CD4-positive, alpha-beta T cell (primary cell): Measurements from ENCODE around the gene PCDHB10. TPM values are rescaled to one million over a fixed set of nuclear protein-coding genes. Genes with fewer than 3 reads are reported as not detected.
"Not testable (repeated sequence)": the region's sequence is repeated elsewhere in the genome, so short reads cannot be mapped to it uniquely, and the experiment has no call there.

ENCODE experiments used
- ATAC-seq: fragments of 200-7000 bp; cut with Tn5 transposase; one replicate; pipeline ENCODE4 v1.10.0; 2022; ENCODE audit warnings: mild to moderate bottlenecking; ENCODE audit not compliant: poor library complexity
- CTCF ChIA-PET: fragments of 350-600 bp; sonication (Branson Sonifier 250); formaldehyde crosslinking; loops from one replicate; lab custom pipeline; 2021; ENCODE audit warnings: antibody characterized with exemption, inconsistent platforms; lab: Charles Lee
- POLR2A ChIA-PET: fragments of 350-600 bp; sonication (Branson Sonifier 250); formaldehyde crosslinking; loops from one replicate; lab custom pipeline; 2021; ENCODE audit warnings: antibody characterized with exemption, inconsistent platforms; lab: Charles Lee
- DNase-seq, 14 experiments: peaks; one replicate each; pipeline ENCODE4 v3.0.0-alpha.2; 2013 to 2020; ENCODE audit warnings: mixed read lengths in 2 of 14
- H3K27ac ChIP-seq, 2 donors: one replicate each; pipeline versions ENCODE4 v1.5.1 to v1.7.0; 2013; ENCODE audit warnings: low read length in 2 of 2, low read depth in 1 of 2, mild to moderate bottlenecking in 1 of 2
- H3K27me3 ChIP-seq, 2 experiments: 1 replicate in 1 of 2; 2 replicates in 1 of 2; pipeline versions ENCODE4 v1.6.1 to v1.7.0; 2013; ENCODE audit warnings: low read length in 2 of 2, control low read depth in 1 of 2, mild to moderate bottlenecking in 1 of 2, moderate library complexity in 1 of 2; ENCODE audit not compliant: insufficient read depth in 2 of 2, control insufficient read depth in 1 of 2
- H3K36me3 ChIP-seq: one replicate; pipeline ENCODE4 v1.6.1; 2013; ENCODE audit warnings: low read length, control low read depth; ENCODE audit not compliant: insufficient read depth
- H3K4me1 ChIP-seq: one replicate; pipeline ENCODE4 v1.6.1; 2013; ENCODE audit warnings: low read length, control low read depth; ENCODE audit not compliant: insufficient read depth
- H3K4me3 ChIP-seq: one replicate; pipeline ENCODE4 v1.5.1; 2013; ENCODE audit warnings: mild to moderate bottlenecking, low read length, moderate library complexity
- H3K9me3 ChIP-seq, 2 experiments: 1 replicate in 1 of 2; 2 replicates in 1 of 2; pipeline versions ENCODE4 v1.6.1 to v1.7.0; 2013; ENCODE audit warnings: low read length in 2 of 2, mild to moderate bottlenecking in 2 of 2, control low read depth in 1 of 2, moderate library complexity in 1 of 2; ENCODE audit not compliant: control insufficient read depth in 1 of 2, insufficient read depth in 1 of 2
- H3K27ac Mint-ChIP-seq: one replicate; pipeline ENCODE4 v1.8.0; 2020; ENCODE audit warnings: mixed read lengths
- H3K27me3 Mint-ChIP-seq: one replicate; pipeline ENCODE4 v1.8.0; 2021; ENCODE audit warnings: mixed read lengths
- H3K36me3 Mint-ChIP-seq: one replicate; pipeline ENCODE4 v1.8.0; 2021; ENCODE audit warnings: low read depth, mixed read lengths
- H3K4me1 Mint-ChIP-seq: one replicate; pipeline ENCODE4 v1.8.0; 2021; ENCODE audit warnings: low read depth, mixed read lengths
- H3K4me3 Mint-ChIP-seq: one replicate; pipeline ENCODE4 v1.8.0; 2020; ENCODE audit warnings: mild to moderate bottlenecking, mixed read lengths
- H3K9me3 Mint-ChIP-seq: one replicate; pipeline ENCODE4 v1.8.0; 2020; ENCODE audit warnings: mixed read lengths
- intact Hi-C, 2 experiments: fragments of 100-400 bp; cut with DNase I in 1 of 2; cut with micrococcal nuclease in 1 of 2; formaldehyde crosslinking; loops; one replicate each; pipeline versions ENCODE4 v1.15.1 to v1.9.0; 2023 to 2025; cut with DNase I, micrococcal nuclease
- total RNA-seq, 174 experiments: library from RNA in 2 of 174; stranded (reverse) in 2 of 174; gene quantifications; one replicate each; pipeline ENCODE4 v1.2.3 and lab custom pipeline; 2021 to 2026
- TF ChIP-seq, protein P1 (sequence below): fragments of 200-600 bp; IDR thresholded peaks from one replicate; pipeline ENCODE4 v1.8.0; 2022; ENCODE audit warnings: antibody characterized with exemption, mild to moderate bottlenecking

The PCDHB10 gene
- total RNA-seq, 2 experiments from 2014 or later, result not detected

DNA sequence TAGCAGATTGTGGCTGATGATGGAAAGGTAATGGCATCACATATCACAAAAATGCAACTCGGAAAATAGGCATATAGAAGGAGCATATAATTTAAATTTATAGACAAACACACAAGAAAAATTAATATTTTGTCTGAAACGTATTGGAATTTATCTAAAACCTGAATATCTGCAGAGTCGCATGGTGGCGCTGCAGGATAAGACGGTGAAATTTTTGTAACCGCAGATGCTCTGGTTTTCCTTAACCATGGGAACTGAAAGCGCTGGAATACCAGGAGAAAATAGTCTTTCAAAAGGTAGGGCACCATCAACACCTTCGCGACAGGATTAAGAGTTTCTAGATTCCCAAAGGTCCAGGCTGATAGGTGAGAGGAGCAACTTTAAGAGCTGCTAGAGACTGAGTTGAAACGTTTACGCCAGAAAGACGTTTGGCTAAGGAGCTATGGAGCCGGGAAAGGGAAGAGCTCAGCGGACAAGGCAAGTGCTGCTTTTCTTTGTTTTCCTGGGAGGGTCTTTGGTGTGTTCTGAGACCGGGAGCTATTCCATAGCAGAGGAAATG lies 42.0 kb downstream of the PCDHB10 start:
- H3K27me3 ChIP-seq, result peaks cover 16 to 31% of the 10 kb centered on the region in 2 experiments
- Mint-ChIP-seq H3K27me3 (peaks cover 54% of the 10 kb centered on the region), H3K4me1 (no peaks in the 10 kb centered on the region), H3K36me3 (peaks cover 14% of the 10 kb centered on the region), H3K4me3 (no peak overlapping the region), H3K9me3 (peaks cover 8% of the 10 kb centered on the region), H3K27ac (no peak overlapping the region)
- peaks cover 23 to 64% of the 10 kb centered on the region in 2 experiments for H3K9me3 ChIP-seq
- H3K27ac ChIP-seq, result no peak overlapping the region
- POLR2A ChIA-PET, result no interaction called here
- intact Hi-C loops, result no loop called here
- H3K4me1 ChIP-seq, result no peaks in the 10 kb centered on the region
- H3K36me3 ChIP-seq, result no peaks in the 10 kb centered on the region
- TF ChIP-seq, protein P1, sequence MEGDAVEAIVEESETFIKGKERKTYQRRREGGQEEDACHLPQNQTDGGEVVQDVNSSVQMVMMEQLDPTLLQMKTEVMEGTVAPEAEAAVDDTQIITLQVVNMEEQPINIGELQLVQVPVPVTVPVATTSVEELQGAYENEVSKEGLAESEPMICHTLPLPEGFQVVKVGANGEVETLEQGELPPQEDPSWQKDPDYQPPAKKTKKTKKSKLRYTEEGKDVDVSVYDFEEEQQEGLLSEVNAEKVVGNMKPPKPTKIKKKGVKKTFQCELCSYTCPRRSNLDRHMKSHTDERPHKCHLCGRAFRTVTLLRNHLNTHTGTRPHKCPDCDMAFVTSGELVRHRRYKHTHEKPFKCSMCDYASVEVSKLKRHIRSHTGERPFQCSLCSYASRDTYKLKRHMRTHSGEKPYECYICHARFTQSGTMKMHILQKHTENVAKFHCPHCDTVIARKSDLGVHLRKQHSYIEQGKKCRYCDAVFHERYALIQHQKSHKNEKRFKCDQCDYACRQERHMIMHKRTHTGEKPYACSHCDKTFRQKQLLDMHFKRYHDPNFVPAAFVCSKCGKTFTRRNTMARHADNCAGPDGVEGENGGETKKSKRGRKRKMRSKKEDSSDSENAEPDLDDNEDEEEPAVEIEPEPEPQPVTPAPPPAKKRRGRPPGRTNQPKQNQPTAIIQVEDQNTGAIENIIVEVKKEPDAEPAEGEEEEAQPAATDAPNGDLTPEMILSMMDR, result no peak
- DNase-seq (no peak), ATAC-seq (no peak)
- CTCF ChIA-PET, result no interaction called here
- H3K4me3 ChIP-seq, result no peak overlapping the region

DNA sequence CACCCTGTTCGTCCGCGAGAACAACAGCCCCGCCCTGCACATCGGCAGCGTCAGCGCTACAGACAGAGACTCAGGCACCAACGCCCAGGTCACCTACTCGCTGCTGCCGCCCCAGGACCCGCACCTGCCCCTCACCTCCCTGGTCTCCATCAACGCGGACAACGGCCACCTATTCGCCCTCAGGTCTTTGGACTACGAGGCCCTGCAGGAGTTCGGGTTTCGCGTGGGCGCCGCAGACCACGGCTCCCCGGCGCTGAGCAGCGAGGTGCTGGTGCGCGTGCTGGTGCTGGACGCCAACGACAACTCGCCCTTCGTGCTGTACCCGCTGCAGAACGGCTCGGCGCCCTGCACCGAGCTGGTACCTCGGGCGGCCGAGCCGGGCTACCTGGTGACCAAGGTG lies 43.8 kb downstream of the PCDHB10 start:
- H3K36me3 ChIP-seq, H3K4me1 Mint-ChIP-seq, H3K27ac Mint-ChIP-seq, DNase-seq, H3K4me1 ChIP-seq, POLR2A ChIA-PET, H3K4me3 ChIP-seq, H3K4me3 Mint-ChIP-seq, intact Hi-C loops, H3K27ac ChIP-seq, CTCF ChIA-PET, ATAC-seq: not testable (repeated sequence)
- H3K9me3 ChIP-seq, result peaks cover 23 to 72% of the 10 kb centered on the region in 2 experiments
- H3K9me3 Mint-ChIP-seq, result peaks cover 12% of the 10 kb centered on the region
- peaks cover 24 to 41% of the 10 kb centered on the region in 2 experiments for H3K27me3 ChIP-seq
- H3K36me3 Mint-ChIP-seq, result peaks cover 27% of the 10 kb centered on the region
- peaks cover 71% of the 10 kb centered on the region for H3K27me3 Mint-ChIP-seq

DNA sequence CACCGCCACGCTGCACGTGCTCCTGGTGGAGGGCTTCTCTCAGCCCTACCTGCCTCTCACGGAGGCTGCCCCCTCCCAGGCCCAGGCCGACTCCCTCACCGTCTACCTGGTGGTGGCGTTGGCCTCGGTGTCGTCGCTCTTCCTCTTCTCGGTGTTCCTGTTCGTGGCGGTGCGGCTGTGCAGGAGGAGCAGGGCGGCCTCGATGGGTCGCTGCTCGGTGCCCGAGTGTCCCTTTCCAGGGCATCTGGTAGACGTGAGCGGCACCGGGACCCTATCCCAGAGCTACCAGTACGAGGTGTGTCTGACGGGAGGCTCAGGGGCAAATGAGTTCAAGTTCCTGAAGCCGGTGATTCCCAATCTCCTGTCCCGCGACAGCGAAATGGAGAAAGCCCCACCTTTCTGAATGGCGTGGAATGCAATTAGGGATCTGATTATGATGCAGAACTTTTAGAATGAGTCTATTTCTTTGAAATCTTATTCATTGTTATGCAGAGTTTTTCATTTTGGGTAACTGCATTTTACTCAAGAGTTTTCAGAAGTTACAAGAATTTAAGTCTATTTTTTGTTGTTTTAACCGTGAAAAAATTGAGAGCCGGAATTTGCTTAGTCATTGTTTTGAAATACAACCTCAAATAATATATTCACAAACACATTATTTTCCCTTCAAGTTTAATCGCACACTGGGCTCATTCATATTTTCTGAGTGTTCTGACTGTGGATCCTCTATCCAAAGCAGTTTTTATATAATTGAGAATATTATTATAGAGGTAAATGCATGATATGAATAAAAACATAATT lies 44.6 kb downstream of the PCDHB10 start:
- intact Hi-C loops, result no loop called here
- ChIA-PET POLR2A (no interaction called here), CTCF (no interaction called here)
- Histone ChIP-seq H3K4me3 (no peak overlapping the region), H3K9me3 (peaks cover 28 to 73% of the 10 kb centered on the region in 2 experiments), H3K27me3 (peaks cover 24 to 43% of the 10 kb centered on the region in 2 experiments), H3K36me3 (no peaks in the 10 kb centered on the region), H3K4me1 (no peaks in the 10 kb centered on the region), H3K27ac (no peak overlapping the region)
- DNase-seq (no peak), ATAC-seq (no peak)
- peaks cover 11% of the 10 kb centered on the region for H3K9me3 Mint-ChIP-seq
- no peak overlapping the region for H3K4me3 Mint-ChIP-seq
- H3K36me3 Mint-ChIP-seq, result peaks cover 29% of the 10 kb centered on the region
- no peak overlapping the region for H3K27ac Mint-ChIP-seq
- peaks cover 73% of the 10 kb centered on the region for H3K27me3 Mint-ChIP-seq
- no peaks in the 10 kb centered on the region for H3K4me1 Mint-ChIP-seq
- TF ChIP-seq, protein P1, result no peak
